Measurements from ENCODE around the gene DGKB. TPM values are rescaled to one million over a fixed set of nuclear protein-coding genes. Genes with fewer than 3 reads are reported as not detected.

DGKB gene
- total and polyA plus RNA-seq, 2 donors (not counting 1 experiment from before 2014, with no cell fraction given): 0.31 TPM; not detected in 1

DNA sequence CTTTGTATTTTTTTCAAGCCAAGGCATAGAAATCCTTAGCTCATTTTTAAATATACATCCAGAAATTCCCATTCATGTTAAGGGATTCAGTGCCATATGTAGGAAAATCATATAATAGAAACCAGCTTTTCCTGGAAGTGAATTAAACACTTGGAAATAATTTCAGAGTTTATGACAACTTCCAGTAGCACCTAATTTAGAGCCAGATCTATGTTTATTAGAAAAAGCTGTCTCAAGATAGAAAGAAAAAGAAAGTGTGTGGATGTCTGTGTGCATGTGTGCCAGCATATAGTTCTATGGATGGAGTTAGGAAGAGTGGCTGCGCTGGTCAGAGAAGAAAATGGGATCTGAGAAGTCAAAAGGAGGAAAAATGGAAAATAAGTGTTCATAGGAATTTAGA is 225.7 kb downstream of the DGKB start:
- Histone ChIP-seq H4K20me1 (ENCODE audit: control insufficient read depth, extremely low read depth, insufficient read depth, low read length) (no peaks in the 10 kb centered on the region), H3K27ac (ENCODE audit: insufficient read depth, low read length) (no peak overlapping the region), H3K36me3 (ENCODE audit: control insufficient read depth, insufficient read depth, low read length) (no peaks in the 10 kb centered on the region), H3K4me2 (ENCODE audit: extremely low read depth, insufficient read depth, low read length) (no peak overlapping the region), H3K27me3 (ENCODE audit: control insufficient read depth, insufficient read depth, low read length) (no peaks in the 10 kb centered on the region), H3K9ac (ENCODE audit: insufficient read depth, low read length) (no peak overlapping the region), H3K9me3 (ENCODE audit: control insufficient read depth, insufficient read depth, low read depth, low read length) (no peaks in the 10 kb centered on the region), H2AFZ (ENCODE audit: low read length) (no peak overlapping the region), H3K79me2 (ENCODE audit: control insufficient read depth, insufficient read depth, low read length) (no peaks in the 10 kb centered on the region), H3K4me3 (replicated peaks in 1 of 4; ENCODE audit: control extremely low read depth in 1 of 4, insufficient read depth in 1 of 4, low read depth in 3 of 4, low read length in 4 of 4) (no peak overlapping the region), H3K4me1 (ENCODE audit: control insufficient read depth, extremely low read depth, insufficient read depth, low read length) (no peaks in the 10 kb centered on the region)
- DNase-seq (ENCODE audit: low read depth in 2 of 2): no peak
- TF ChIP-seq EZH2 (IDR thresholded peaks at IDR 0.05; ENCODE audit: low read length, missing control alignments): no peak
- TF ChIP-seq, protein P1, sequence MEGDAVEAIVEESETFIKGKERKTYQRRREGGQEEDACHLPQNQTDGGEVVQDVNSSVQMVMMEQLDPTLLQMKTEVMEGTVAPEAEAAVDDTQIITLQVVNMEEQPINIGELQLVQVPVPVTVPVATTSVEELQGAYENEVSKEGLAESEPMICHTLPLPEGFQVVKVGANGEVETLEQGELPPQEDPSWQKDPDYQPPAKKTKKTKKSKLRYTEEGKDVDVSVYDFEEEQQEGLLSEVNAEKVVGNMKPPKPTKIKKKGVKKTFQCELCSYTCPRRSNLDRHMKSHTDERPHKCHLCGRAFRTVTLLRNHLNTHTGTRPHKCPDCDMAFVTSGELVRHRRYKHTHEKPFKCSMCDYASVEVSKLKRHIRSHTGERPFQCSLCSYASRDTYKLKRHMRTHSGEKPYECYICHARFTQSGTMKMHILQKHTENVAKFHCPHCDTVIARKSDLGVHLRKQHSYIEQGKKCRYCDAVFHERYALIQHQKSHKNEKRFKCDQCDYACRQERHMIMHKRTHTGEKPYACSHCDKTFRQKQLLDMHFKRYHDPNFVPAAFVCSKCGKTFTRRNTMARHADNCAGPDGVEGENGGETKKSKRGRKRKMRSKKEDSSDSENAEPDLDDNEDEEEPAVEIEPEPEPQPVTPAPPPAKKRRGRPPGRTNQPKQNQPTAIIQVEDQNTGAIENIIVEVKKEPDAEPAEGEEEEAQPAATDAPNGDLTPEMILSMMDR (conservative IDR thresholded peaks at IDR 0.05 in 1 of 2, IDR thresholded peaks at IDR 0.05 in 1 of 2; ENCODE audit: low read depth in 1 of 2, low read length in 2 of 2): no peak

DNA sequence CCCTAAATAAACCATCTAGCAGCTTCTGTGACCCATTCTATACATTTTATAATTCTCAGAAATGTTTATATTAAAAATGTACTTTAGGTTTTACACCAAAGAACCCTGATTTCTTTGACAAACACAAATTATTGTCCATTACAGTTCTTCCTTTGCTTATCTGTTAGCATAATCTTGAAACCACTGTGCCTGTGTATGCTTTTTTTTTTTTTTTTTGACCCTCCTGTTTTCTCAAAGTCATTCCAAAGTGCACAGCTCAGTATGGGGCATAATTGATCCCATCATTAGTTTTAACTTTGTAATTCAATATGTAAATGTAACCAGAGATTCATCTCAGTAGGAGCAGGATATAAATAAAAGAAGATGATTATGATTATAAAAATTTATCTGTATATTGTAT is 229.3 kb downstream of the DGKB start:
- TF ChIP-seq, protein P1 (conservative IDR thresholded peaks at IDR 0.05 in 1 of 2, IDR thresholded peaks at IDR 0.05 in 1 of 2; ENCODE audit: low read depth in 1 of 2, low read length in 2 of 2): no peak
- TF ChIP-seq EZH2 (IDR thresholded peaks at IDR 0.05; ENCODE audit: low read length, missing control alignments): no peak
- Histone ChIP-seq H3K36me3 (ENCODE audit: control insufficient read depth, insufficient read depth, low read length) (no peaks in the 10 kb centered on the region), H4K20me1 (ENCODE audit: control insufficient read depth, extremely low read depth, insufficient read depth, low read length) (no peaks in the 10 kb centered on the region), H3K9me3 (ENCODE audit: control insufficient read depth, insufficient read depth, low read depth, low read length) (no peaks in the 10 kb centered on the region), H2AFZ (ENCODE audit: low read length) (no peak overlapping the region), H3K79me2 (ENCODE audit: control insufficient read depth, insufficient read depth, low read length) (no peaks in the 10 kb centered on the region), H3K4me2 (ENCODE audit: extremely low read depth, insufficient read depth, low read length) (no peak overlapping the region), H3K4me1 (ENCODE audit: control insufficient read depth, extremely low read depth, insufficient read depth, low read length) (no peaks in the 10 kb centered on the region), H3K27ac (ENCODE audit: insufficient read depth, low read length) (no peak overlapping the region), H3K9ac (ENCODE audit: insufficient read depth, low read length) (no peak overlapping the region), H3K4me3 (replicated peaks in 1 of 4; ENCODE audit: control extremely low read depth in 1 of 4, insufficient read depth in 1 of 4, low read depth in 3 of 4, low read length in 4 of 4) (no peak overlapping the region), H3K27me3 (ENCODE audit: control insufficient read depth, insufficient read depth, low read length) (no peaks in the 10 kb centered on the region)
- DNase-seq (ENCODE audit: low read depth in 2 of 2): no peak

DNA sequence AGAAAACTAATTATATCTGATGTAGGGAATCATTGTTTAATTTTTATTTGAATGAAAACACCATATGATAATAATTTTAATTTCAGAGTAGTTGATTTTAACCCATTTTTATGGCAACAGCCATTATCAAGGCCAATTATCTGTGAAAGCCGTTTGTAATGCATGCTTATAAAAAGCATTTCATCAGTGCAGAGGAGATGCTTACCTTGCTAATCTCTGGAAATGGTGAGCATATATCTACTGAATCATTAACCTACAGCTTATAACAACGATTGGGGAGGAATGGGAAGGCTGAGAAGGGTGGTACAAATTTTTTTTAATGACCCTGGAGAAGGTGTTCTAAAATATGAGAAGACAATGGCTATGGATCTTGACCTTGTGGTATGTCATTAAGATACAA is 235.6 kb downstream of the DGKB start:
- no peaks in the 10 kb centered on the region for H3K4me1 ChIP-seq (ENCODE audit: control insufficient read depth, extremely low read depth, insufficient read depth, low read length)
- TF ChIP-seq, protein P1 (conservative IDR thresholded peaks at IDR 0.05 in 1 of 2, IDR thresholded peaks at IDR 0.05 in 1 of 2; ENCODE audit: low read depth in 1 of 2, low read length in 2 of 2): no peak
- TF ChIP-seq EZH2 (IDR thresholded peaks at IDR 0.05; ENCODE audit: low read length, missing control alignments): no peak
- no peak overlapping the region for H3K4me2 ChIP-seq (ENCODE audit: extremely low read depth, insufficient read depth, low read length)
- no peak overlapping the region for H2AFZ ChIP-seq (ENCODE audit: low read length)
- no peaks in the 10 kb centered on the region for H3K27me3 ChIP-seq (ENCODE audit: control insufficient read depth, insufficient read depth, low read length)
- H3K9ac ChIP-seq (ENCODE audit: insufficient read depth, low read length): no peak overlapping the region
- no peak overlapping the region for H3K27ac ChIP-seq (ENCODE audit: insufficient read depth, low read length)
- DNase-seq (ENCODE audit: low read depth in 2 of 2): no peak
- no peak overlapping the region for H3K4me3 ChIP-seq (replicated peaks in 1 of 4; ENCODE audit: control extremely low read depth in 1 of 4, insufficient read depth in 1 of 4, low read depth in 3 of 4, low read length in 4 of 4)
- no peaks in the 10 kb centered on the region for H4K20me1 ChIP-seq (ENCODE audit: control insufficient read depth, extremely low read depth, insufficient read depth, low read length)
- no peaks in the 10 kb centered on the region for H3K36me3 ChIP-seq (ENCODE audit: control insufficient read depth, insufficient read depth, low read length)
- H3K79me2 ChIP-seq (ENCODE audit: control insufficient read depth, insufficient read depth, low read length): no peaks in the 10 kb centered on the region
- H3K9me3 ChIP-seq (ENCODE audit: control insufficient read depth, insufficient read depth, low read depth, low read length): no peaks in the 10 kb centered on the region
